Heart left ventricle (tissue), 16 donors: ENCODE measurements around the gene NLRP12. TPM values are rescaled to one million over a fixed set of nuclear protein-coding genes. Genes with fewer than 3 reads are reported as not detected.
"Not testable (repeated sequence)": the region's sequence is repeated elsewhere in the genome, so short reads cannot be mapped to it uniquely, and the experiment has no call there.

Experiments
- ATAC-seq, 4 donors: fragments of 200-7000 bp; cut with Tn5 transposase; one replicate each; pipeline ENCODE4 v1.9.1; 2020 to 2022; ENCODE audit warnings: moderate library complexity in 4 of 4, mild to moderate bottlenecking in 3 of 4, moderate number of reproducible peaks in 1 of 4
- DNase-seq, 5 donors: peaks; one replicate each; pipeline ENCODE4 v3.0.0-alpha.2; 2020
- H3K27ac ChIP-seq, 12 donors: fragments of 200-600 bp; sonication (generic) in 4 of 12; one replicate each; pipeline versions ENCODE4 v1.5.0 to v1.8.0; 2016 to 2022; ENCODE audit warnings: mild to moderate bottlenecking in 2 of 12
- H3K27me3 ChIP-seq, 9 donors: fragments of 200-600 bp; sonication (generic) in 2 of 9; one replicate each; pipeline versions ENCODE4 v1.5.1 to v1.8.0; 2016 to 2022; ENCODE audit warnings: mild to moderate bottlenecking in 3 of 9
- H3K36me3 ChIP-seq, 9 donors: fragments of 200-600 bp; sonication (generic) in 2 of 9; one replicate each; pipeline versions ENCODE4 v1.5.0 to v1.8.0; 2018 to 2022; ENCODE audit warnings: mild to moderate bottlenecking in 2 of 9
- H3K4me1 ChIP-seq, 12 donors: fragments of 200-600 bp; sonication (generic) in 4 of 12; one replicate each; pipeline versions ENCODE4 v1.5.0 to v1.8.0; 2016 to 2022; ENCODE audit warnings: mild to moderate bottlenecking in 3 of 12
- H3K4me3 ChIP-seq, 12 donors: fragments of 200-600 bp; sonication (generic) in 4 of 12; one replicate each; pipeline versions ENCODE4 v1.5.0 to v1.8.0; 2017 to 2022; ENCODE audit warnings: mild to moderate bottlenecking in 9 of 12, moderate library complexity in 4 of 12
- H3K9me3 ChIP-seq, 12 donors: fragments of 200-600 bp; sonication (generic) in 4 of 12; one replicate each; pipeline versions ENCODE4 v1.5.0 to v1.8.0; 2016 to 2022; ENCODE audit warnings: mild to moderate bottlenecking in 1 of 12
- POLR2A ChIP-seq, 2 donors: fragments of 450-650 bp; IDR thresholded peaks; one replicate each; pipeline ENCODE4 v1.6.1; 2017; ENCODE audit warnings: antibody characterized with exemption in 2 of 2, mild to moderate bottlenecking in 2 of 2, moderate library complexity in 2 of 2
- WGBS, 4 donors: extraction: QIAGEN DNeasy Blood & Tissue Kit in 2 of 4; methylation state at CpG; one replicate each; pipeline versions ENCODE4 v1.1.5 to v1.1.7; 2013 to 2018; 5-methylcytosine and 5-hydroxymethylcytosine counted together
- intact Hi-C, 10 donors: fragments of 100-400 bp; cut with DNase I; formaldehyde crosslinking; loops; one replicate each; pipeline versions ENCODE4 v1.11.1 to v1.14.2; 2022
- polyA plus RNA-seq, 2 donors: library from polyadenylated mRNA; stranded (reverse); fragments of 200-250 nt; gene quantifications; one replicate each; pipeline ENCODE4 v1.2.3, GENCODE V29; 2013
- total RNA-seq, 9 donors: library from RNA; depleted of rRNA in 2 of 9; stranded (reverse); fragments of >200 nt in 2 of 9; fragmentation: NEBNext Ultra II Directional in 3 of 9; extraction: Animal tissue kit (Norgen Biotek cat#: 25700) in 3 of 9; gene quantifications; one replicate each; pipeline versions ENCODE4 v1.1.0 to v1.2.4, GENCODE V29; 2016 to 2023
- TF ChIP-seq, protein P1 (sequence below), 12 donors: fragments of 200-600 bp; sonication (generic) in 4 of 12; IDR thresholded peaks; one replicate each; pipeline versions ENCODE4 v1.5.0 to v1.8.0; 2018 to 2022; ENCODE audit warnings: antibody characterized with exemption in 12 of 12, mild to moderate bottlenecking in 5 of 12
- donor health status: ischemic (EF 13 %, LVEDD 7.1; RV severe dilation, severe dysfunction).
- donor health status: healthy with polysubstance abuse.
- donor health status: DM: no; HTN: yes; CAD: no.
- donor health status: DM: no; HTN: no; CAD: no.
- donor health status: ischemic (EF 25% LVEDD 6.9; RV normal size, moderate dysfunction).
- donor health status: ischemic (EF 25% LVEDD 5.7; RV mildly dilated, moderate dysfunction).
- donor health status: healthy.
- donor health status: DM: yes; HTN: yes; CAD: no.
- donor health status: ischemic (EF 35%, LVEDD 5.7; RV mildly dilated, moderate dysfunction).
- donor health status: nonischemic (EF 11% LVEDD 7.7; RV severe dilation, severe dysfunction).
- donor health status: DM: yes; HTN: yes; CAD: no.
- donor health status: PGD.
- donor health status: ischemic (EF 29% LVEDD 5.4; RV normal size, mild dysfunction).
- donor health status: nonischemic (EF 23%, LVEDD 6.1; RV moderate dilation, normal function).

NLRP12 gene
- total and polyA plus RNA-seq, 11 donors: 0.07 to 1.5 (median 0.36) TPM

DNA sequence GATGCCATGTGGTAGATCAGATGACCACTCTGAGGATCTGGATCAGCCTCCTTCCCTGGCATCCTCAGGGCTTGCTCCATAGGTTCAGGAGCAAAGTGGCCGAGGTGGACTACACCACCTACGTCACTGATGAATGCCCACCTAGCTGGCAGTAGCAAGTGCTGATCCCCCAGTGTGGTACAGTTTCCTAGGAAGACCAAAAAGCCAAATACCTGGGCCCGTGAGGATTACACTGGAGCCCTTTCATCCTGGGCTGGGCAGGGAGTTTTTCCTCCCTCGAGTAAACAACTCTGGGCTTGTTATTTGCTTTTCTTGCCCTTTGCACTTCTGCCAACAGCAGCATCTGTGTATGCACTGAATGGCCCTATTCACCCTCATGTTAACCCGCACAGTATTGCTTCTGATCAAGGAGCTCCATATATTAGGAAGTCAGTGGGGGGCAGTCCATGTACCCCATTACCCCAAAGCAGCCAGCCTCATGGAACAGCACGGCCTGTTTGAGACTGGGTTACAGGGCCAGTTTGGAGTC lies 40.3 kb upstream of the NLRP12 start:
- no peak overlapping the region for H3K27ac ChIP-seq
- intact Hi-C loops: no loop called here
- ATAC-seq: no peak
- H3K36me3 ChIP-seq: no peaks in the 10 kb centered on the region
- no peak for TF ChIP-seq POLR2A (IDR thresholded peaks at IDR 0.05)
- TF ChIP-seq, protein P1, sequence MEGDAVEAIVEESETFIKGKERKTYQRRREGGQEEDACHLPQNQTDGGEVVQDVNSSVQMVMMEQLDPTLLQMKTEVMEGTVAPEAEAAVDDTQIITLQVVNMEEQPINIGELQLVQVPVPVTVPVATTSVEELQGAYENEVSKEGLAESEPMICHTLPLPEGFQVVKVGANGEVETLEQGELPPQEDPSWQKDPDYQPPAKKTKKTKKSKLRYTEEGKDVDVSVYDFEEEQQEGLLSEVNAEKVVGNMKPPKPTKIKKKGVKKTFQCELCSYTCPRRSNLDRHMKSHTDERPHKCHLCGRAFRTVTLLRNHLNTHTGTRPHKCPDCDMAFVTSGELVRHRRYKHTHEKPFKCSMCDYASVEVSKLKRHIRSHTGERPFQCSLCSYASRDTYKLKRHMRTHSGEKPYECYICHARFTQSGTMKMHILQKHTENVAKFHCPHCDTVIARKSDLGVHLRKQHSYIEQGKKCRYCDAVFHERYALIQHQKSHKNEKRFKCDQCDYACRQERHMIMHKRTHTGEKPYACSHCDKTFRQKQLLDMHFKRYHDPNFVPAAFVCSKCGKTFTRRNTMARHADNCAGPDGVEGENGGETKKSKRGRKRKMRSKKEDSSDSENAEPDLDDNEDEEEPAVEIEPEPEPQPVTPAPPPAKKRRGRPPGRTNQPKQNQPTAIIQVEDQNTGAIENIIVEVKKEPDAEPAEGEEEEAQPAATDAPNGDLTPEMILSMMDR (IDR thresholded peaks at IDR 0.05): no peak
- H3K4me3 ChIP-seq: no peak overlapping the region
- no peak for DNase-seq
- no peaks in the 10 kb centered on the region for H3K9me3 ChIP-seq
- H3K4me1 ChIP-seq: peaks cover 3 to 25% (median 18%) of the 10 kb centered on the region in 12 donors
- 86 to 91% (median 87%) methylated on average over 6 of the region's 6 CpGs for WGBS, 4 donors
- no peaks in the 10 kb centered on the region for H3K27me3 ChIP-seq

DNA sequence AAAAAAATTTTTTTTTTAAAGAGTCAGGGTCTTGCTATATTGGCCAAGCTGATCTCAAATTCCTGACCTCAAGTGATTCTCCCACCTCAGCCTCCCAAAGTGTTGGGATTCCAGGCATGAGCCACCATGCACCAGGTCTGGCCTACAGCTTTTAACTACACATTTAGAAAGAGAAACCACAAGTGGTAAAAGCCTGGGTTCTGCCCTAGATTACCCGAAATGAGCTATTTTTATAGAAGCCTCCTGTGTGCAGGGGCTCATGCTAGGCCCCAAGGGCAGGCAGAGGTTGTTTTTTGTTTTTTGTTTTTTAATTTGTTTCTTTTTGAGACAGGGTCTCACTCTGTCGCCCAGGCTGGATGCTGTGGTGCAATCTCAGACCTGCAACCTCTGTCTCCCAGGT lies 29.6 kb upstream of the NLRP12 start:
- DNase-seq (no peak), ATAC-seq (no peak)
- H3K4me1 ChIP-seq: peaks cover 0 to 36% (median 4%) of the 10 kb centered on the region in 12 donors
- no peaks in the 10 kb centered on the region for H3K36me3 ChIP-seq
- H3K27me3 ChIP-seq: peaks cover 0 to 15% (median 0%) of the 10 kb centered on the region in 9 donors
- intact Hi-C loops: no loop called here
- H3K27ac ChIP-seq: no peak overlapping the region
- H3K4me3 ChIP-seq: no peak overlapping the region
- TF ChIP-seq, protein P1 (IDR thresholded peaks at IDR 0.05): no peak
- no peak for TF ChIP-seq POLR2A (IDR thresholded peaks at IDR 0.05)
- no peaks in the 10 kb centered on the region for H3K9me3 ChIP-seq
- 81 to 89% (median 87%) methylated on average over 2 of the region's 2 CpGs for whole genome bisulfite sequencing, 4 donors

DNA sequence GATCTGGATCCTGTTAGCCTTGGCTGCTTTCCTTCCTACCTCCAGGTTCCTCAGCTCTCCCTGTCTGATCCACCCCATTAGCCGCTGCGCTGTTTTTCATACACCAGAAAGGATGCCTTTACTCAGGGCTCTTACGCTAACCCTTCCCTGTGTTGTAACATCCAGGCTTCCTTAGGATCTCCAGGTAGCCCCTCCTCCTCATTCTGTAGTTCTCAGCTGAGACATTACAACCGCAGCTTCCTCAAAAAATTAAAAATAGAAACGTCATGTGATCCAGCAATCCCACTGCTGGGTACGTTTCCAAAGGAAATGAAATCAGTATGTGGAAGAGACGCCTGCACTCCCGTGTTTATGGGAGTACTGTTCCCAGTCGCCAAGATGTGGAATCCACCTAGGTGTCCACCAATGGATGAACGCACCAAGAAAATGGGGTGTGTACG lies 25.1 kb upstream of the NLRP12 start:
- Histone ChIP-seq H3K27me3 (no peaks in the 10 kb centered on the region), H3K9me3 (no peaks in the 10 kb centered on the region), H3K4me3 (peak overlapping the region in 2 of 12 donors; percentile 7 to 10), H3K27ac (peak overlapping the region in 11 of 12 donors; percentile 38 to 84 (median 56)), H3K4me1 (peaks cover 0 to 57% (median 4%) of the 10 kb centered on the region in 12 donors), H3K36me3 (no peaks in the 10 kb centered on the region)
- TF ChIP-seq POLR2A (IDR thresholded peaks at IDR 0.05): no peak
- peak in 2 of 5 donors; percentile 41 to 52 for DNase-seq
- intact Hi-C loops: no loop called here
- peak; percentile 45 to 86 (median 78) for ATAC-seq
- 34 to 46% (median 42%) methylated on average over 11 of the region's 11 CpGs for WGBS, 4 donors

DNA sequence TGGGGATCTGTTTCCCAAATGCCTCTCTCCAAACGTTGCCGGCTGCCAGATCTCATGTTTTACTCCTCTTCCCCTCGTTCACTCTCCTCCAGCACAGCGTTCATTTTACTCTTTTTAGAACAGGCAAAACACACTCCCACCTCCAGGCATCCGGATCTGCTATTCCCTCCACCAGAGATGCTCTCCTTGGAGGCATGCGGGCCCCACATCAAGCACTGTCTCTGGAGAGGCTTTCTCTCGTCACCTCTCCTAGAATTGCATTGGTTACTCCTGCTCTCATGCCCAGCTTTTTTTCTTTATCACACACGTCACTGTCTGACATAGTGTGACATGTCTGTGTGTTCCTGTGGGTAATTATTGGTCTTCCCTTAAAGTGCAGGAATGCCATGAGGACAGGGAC lies 23.4 kb upstream of the NLRP12 start:
- Histone ChIP-seq H3K4me3 (no peak overlapping the region), H3K4me1 (peaks cover 0 to 58% (median 4%) of the 10 kb centered on the region in 12 donors), H3K27me3 (no peaks in the 10 kb centered on the region), H3K9me3 (no peaks in the 10 kb centered on the region), H3K27ac (no peak overlapping the region), H3K36me3 (no peaks in the 10 kb centered on the region)
- DNase-seq (no peak), ATAC-seq (no peak)
- intact Hi-C loops: no loop called here
- WGBS, 4 donors: 28 to 35% (median 29%) methylated on average over 8 of the region's 8 CpGs
- TF ChIP-seq, protein P1 (IDR thresholded peaks at IDR 0.05): no peak
- TF ChIP-seq POLR2A (IDR thresholded peaks at IDR 0.05): no peak

DNA sequence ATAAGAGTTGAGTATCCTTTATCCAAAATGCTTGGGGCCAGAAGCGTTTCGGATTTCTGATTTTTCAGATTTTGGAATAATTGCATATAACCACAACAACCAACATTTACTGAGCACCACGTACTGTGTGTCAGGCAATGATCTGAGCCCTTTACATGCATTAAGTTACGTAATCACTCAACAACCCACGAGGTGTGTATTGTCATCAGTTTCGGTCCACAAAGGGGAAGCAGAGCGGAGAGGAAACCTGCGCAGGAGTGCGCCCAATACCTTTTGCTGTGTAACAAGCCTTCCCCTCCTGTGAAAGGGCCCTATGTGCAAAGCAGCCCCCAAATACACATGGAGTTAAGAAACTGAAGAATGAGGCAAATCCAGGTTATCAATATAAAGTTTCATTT lies 20.7 kb upstream of the NLRP12 start:
- ATAC-seq (no peak), DNase-seq (no peak)
- WGBS, 4 donors: 86 to 93% (median 89%) methylated on average over 9 of the region's 9 CpGs
- Histone ChIP-seq H3K27me3 (no peaks in the 10 kb centered on the region), H3K36me3 (no peaks in the 10 kb centered on the region), H3K27ac (no peak overlapping the region), H3K4me3 (no peak overlapping the region), H3K9me3 (no peaks in the 10 kb centered on the region), H3K4me1 (peaks cover 0 to 49% (median 7%) of the 10 kb centered on the region in 12 donors)
- TF ChIP-seq, protein P1 (IDR thresholded peaks at IDR 0.05): no peak
- TF ChIP-seq POLR2A (IDR thresholded peaks at IDR 0.05): no peak
- intact Hi-C loops: loop anchor here in 7 of 10 donors (5.0 kb wide), 2 partner anchors 37 to 177 kb away; partner anchors contain the start of gene PRKCG (in 3 of the 7)

DNA sequence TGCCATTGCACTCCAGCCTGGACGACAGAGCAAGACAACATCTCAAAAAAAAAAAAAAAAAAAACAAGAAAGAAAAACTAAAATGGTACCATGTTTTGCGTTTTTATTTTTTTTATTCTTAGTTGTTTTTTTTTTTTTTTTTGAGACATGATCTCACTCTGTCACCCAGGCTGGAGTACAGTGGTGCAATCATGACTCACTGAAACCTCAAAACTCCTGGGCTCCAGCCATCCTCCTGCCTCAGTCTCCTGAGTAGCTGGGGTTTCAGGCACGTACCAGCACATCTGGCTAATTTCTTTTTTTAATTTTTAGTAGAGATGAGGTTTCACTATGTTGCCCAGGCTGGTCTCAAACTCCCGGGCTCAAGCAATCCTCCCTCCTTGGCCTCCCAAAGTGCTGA lies 16.8 kb upstream of the NLRP12 start:
- not testable (repeated sequence) for ATAC-seq, H3K27ac ChIP-seq, H3K9me3 ChIP-seq, DNase-seq, H3K4me3 ChIP-seq, H3K27me3 ChIP-seq, H3K36me3 ChIP-seq
- intact Hi-C loops: loop anchor here in 8 of 10 donors (2.0 to 5.0 kb wide), 4 partner anchors 41 to 190 kb away; partner anchors contain the start of gene PRKCG (in 3 of the 8)
- 81 to 90% (median 88%) methylated on average over 4 of the region's 4 CpGs for WGBS, 4 donors
- H3K4me1 ChIP-seq: peaks cover 0 to 32% (median 4%) of the 10 kb centered on the region in 12 donors

DNA sequence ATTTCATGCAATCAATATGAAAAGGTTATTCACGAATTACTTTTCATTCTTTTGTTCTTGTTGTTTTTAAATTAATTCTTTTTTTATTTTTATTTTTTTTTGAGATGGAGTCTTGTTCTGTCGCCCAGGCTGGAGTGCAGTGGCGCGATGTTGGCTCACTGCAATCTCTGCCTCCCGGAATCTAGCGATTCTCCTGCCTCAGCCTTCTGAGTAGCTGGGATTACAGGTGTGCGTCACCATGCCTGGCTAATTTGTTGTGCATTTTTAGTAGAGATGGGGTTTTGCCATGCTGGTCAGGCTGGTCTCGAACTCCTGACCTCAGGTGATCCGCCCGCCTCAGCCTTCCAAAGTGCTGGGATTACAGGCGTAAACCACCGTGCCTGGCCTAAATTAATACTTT lies 16.1 kb upstream of the NLRP12 start:
- DNase-seq, ATAC-seq, H3K4me3 ChIP-seq, H3K36me3 ChIP-seq, H3K27ac ChIP-seq, H3K27me3 ChIP-seq, H3K9me3 ChIP-seq: not testable (repeated sequence)
- peaks cover 0 to 25% (median 4%) of the 10 kb centered on the region in 12 donors for H3K4me1 ChIP-seq
- intact Hi-C loops: loop anchor here in 8 of 10 donors (2.0 to 5.0 kb wide), 4 partner anchors 42 to 191 kb away; partner anchors contain the start of gene PRKCG (in 3 of the 8)
- 95 to 97% (median 96%) methylated on average over 12 of the region's 12 CpGs for whole genome bisulfite sequencing, 4 donors
